NOMO-1 treated with dmso at 0.1 percent for 144 hours (cell line): Measurements from ENCODE around the gene POU2F1.
"Not testable (repeated sequence)": the region's sequence is repeated elsewhere in the genome, so short reads cannot be mapped to it uniquely, and the experiment has no call there.

Source experiments
- DNase-seq: peaks from one replicate; lab custom pipeline; 2025; ENCODE audit not compliant: unreplicated experiment; lab: John Stamatoyannopoulos, UW

Gene POU2F1

DNA sequence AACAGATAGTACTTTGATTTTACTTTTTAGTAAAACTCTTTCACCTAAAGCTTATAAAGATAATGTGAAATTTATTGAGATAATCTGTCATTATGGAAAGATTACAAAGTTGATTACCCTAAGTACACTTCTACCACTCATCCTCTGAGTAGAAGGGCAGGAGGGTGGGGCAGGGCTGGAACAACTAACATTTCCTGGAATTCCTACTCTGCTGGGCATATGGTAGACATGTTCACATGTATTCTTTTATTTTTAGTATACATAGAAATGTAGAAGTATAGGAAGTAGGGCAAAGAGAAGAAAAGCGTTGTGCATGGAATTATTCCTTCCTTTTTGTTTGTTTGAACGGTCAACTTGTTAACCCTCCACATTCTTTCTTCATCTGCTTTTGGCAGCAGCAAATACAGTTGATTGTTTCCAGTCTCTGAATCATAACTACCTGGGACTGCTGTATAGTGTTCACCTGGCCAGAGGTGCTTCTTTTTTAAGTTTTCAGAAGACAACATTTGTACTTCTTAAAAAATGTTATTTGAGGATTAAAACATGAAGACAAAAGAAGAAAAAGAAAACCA is 85.1 kb downstream of the POU2F1 start:
- DNase-seq: no peak

DNA sequence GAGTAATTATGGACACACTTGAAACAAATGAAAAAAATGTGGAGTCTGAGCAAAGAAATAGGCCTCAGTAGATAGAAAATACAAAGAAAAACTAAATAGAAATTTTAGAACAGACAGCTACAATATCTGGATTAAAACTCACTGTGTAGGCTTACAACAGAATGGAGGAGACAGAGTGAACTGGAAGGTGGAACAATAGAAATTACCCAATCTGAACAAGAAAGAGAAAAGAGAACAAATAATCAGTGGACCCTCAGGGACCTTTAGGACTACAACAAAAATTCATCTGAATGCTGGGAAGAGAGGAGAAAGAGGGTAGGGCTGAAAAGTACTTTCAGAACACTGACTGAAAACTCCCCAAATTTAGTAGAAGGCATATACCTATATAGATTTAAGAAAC is 90.0 kb downstream of the POU2F1 start:
- no peak for DNase-seq

DNA sequence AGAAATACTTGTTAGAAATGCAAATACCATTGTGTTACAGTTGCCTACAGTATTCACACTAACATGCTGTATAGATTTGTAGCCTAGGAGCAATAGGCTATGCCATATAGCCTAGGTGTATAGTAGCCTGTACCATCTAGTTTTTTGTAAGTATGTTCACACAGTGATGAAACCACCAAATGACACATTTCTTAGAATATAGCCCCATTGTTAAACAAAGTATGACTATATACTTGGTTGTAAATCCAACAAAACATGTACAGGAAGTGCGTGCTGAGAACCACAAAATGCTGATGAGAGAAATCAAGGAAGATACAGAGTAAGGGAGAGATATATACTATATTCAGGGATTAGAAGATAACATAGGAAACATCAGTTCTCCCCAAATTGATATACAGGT is 92.2 kb downstream of the POU2F1 start:
- no peak for DNase-seq

DNA sequence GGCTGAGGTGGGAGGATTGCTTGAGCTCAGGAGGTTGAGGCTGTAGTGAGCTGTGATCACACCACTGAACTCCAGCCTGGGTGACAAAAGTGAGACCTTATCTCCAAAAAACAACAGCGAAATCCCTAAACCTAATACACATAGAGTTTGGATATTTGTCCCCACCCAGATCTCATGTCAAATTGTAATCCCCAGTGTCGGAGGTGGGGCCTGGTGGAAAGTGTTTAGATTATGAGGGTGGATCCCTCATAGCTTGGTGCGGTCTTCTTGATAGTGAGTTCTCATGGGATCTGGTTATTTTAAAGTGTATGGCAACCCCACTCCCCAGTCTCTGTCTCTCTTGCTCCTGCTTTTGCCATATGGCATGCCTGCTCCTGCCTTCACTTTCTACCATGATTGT is 94.0 kb downstream of the POU2F1 start:
- no peak for DNase-seq

DNA sequence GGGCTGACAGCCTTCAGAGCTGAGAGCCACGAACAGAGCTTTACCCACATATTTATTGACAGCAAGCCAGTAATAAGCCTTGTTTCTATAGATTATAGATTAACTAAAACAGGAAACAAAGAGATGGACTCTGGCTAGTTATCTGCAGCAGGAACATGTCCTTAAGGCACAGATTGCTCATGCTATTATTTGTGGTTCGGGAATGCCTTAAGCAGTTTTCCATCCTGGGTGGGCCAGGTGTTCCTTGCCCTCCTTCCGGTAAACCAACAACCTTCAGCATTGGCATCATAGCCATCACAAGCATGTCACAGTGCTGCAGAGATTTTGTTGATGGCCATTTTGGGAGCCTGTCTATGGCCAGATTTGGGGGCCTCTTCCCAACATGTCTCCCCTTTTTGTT is 96.8 kb downstream of the POU2F1 start:
- DNase-seq: no peak

DNA sequence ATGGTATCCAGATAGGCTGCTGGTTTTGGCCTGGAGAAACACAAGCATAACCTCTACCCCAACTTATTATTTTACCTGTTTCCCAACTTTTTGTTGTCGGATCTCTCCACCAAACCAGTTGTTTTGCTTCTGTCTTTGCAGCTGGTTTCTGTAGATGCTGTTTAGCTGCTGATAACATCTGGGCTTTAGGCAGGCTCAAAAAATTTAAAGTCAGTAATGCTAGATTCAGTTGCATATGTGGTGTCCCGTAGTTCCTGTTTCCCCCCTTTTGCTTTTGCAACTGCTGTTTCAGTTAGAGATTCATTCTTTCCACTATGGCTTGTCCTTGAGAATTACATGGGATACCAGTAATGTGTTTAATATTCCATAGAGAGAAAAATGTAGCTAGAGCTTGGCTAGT is 98.5 kb downstream of the POU2F1 start:
- DNase-seq: not testable (repeated sequence)

DNA sequence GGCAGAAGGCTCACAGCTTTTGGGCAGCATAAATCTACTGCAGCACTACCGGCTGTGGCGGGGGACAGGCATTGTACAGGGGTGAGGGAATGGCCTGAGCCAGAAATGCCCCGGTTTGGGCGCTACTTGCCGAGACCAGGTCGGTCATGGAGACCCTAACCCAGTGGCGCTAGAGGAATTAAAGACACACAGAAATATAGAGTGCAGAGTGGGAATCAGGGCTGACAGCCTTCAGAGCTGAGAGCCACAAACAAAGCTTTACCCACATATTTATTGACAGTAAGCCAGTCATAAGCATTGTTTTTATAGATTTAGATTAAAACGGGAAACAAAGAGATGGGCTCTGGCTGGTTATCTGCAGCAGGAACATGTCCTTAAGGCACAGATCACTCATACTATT is 101.8 kb downstream of the POU2F1 start:
- no peak for DNase-seq

DNA sequence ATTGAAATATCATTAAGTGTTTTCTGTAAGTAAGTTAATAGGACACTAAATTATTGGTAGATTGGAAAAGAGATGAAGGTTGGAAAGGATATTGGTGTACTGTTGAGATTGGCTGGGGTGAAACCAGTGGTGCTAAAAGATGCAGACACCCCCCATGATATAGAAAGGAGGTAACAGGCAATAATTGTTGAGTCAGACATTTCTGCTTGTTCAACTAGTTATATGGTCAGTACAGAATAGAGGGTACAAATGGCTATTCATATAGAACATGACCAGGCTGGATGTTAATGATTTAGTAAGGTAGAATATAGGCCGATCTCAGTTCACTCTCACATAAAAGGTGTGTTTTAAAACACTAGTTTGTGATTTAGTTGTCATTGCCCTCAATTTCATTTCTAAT is 104.5 kb downstream of the POU2F1 start:
- DNase-seq: no peak

DNA sequence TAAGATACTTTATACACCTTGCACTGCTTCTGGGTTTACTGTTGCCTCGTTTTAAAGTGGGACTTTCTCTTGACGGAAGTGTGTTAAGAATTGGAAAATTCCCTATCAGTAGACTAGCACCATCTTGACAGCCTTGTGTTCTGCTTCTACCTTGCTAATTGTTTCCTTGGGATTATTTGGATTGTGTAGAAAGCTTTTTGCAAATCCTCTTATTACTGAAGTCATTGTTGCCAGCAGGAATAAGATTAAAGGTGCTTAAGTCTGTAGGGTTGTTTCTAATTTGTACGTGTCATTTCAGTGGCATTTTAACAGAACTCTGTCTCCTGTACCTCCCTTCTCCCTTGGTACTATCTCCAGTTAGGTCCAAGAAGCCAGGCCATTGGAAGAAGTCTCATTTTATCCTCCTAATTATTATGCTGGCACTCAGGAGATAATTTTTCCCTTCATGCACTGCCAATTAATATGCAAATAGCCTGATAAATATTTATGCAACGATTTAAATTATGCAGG is 107.7 kb downstream of the POU2F1 start:
- DNase-seq: no peak

DNA sequence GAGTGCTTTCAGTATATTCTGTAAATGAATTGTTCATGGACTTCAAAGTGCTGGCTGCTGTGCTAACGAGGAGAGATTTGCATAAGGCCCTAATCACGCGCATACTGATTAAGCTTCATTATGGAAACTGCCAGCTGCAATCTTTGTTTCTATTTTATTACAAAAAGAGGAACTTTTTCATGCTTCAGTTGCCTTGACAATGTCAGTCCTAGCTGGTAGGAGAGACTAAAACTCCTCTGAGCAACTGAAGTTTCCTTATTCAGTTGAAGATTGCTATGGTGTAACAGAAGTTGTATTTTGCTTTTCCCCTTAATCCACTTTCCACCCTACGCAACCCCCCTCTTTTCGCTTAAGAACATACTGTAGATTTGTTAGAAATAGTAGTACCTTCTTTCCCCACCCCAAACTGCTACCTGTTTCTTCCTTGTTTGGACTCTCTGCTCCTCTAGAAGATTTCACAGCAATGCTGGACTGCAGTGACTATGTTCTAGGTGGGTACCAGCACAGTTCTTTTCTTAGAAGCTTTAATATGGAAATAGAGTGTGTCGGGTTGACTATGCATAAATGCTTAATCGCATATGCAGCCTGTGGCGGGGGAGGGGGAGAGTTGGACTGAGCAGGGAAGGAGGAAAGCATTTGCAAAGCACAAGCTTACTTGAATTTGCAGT is 108.3 kb downstream of the POU2F1 start:
- peak; percentile 75 for DNase-seq

DNA sequence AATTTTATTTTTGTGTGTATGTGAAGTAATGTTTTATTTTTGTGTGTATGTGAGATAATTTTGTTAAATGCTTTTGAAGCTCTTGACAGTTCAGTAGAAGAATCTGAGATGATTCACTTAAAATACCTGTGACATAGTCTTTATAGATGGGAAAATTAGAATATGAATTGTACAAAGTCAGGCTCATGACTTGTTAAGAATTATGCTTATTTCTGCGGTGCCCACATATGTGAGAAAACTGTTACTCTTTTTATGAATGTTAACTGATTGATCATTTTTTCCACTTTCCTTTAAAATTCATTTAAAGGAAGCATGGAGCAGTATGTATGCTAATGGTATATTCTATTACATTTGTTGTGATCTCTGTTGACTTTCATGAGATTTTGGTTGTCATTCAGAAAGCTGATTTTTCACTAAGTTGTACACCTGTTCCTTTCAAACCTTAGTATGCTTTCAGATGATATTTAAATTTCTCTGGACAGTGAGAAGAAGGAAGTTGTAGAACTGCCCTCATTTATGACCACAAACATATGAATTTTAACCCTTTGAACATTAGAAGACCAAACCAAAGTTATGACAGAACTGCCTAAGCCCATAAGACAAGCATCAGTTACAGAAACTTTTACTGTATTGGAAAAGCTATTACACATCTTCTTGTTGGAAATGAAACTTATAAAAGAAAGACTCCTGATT is 110.1 kb downstream of the POU2F1 start:
- no peak for DNase-seq

DNA sequence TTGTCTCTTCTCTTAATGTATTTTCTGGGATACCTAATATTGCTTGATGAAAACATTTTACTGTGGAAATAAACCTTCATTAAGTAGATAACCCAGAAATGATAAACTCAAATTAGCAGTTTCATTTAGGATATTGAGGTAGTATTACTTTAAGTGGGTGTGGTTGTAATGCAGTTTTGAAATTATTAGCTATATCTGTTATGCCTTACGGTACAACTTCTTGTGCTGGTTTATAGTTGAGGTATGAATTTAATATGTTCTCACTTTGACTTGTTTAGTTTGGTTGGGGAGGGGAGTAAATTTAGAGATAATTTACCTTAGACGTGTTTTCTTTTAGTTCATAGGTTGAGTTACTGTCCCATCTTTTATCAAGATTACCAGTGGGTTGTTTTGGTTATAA is 111.0 kb downstream of the POU2F1 start:
- DNase-seq: no peak

DNA sequence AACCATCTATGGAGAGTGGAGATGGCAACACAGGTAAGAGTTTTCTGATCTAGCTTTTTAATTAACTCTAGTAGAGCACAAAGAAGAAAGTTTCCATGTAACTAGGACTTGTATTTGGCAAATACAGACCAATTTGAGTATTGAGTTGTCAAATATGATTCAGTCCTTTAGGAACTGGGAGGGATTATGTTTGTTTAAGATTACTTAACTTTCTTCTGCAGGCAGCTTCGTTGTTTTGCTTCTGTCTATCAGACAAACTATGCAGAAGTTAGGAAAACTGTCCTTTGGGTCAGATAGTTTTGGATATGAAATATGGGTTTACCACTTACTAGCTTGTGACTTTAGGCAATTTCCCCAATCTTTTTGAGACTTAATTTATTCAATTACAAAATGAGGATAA is 111.8 kb downstream of the POU2F1 start:
- DNase-seq: no peak

DNA sequence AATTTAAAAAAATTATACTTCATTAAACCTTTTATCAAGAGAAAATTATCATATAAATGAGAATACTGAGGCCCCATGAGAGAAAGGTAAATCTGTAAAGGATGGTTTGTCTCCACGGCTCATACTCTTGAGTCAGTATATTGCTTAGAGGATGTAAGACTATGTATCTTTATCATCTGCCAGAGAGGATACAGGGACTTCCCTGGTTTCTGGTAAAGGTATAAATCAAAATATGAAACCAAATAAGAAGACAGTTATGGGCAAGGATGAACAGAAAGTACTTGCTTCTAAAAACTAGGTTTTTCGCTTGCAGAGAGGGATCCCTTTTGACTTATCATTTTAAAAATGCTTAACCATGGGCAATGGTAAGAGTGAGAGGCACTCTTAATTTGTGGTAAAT is 112.4 kb downstream of the POU2F1 start:
- no peak for DNase-seq

DNA sequence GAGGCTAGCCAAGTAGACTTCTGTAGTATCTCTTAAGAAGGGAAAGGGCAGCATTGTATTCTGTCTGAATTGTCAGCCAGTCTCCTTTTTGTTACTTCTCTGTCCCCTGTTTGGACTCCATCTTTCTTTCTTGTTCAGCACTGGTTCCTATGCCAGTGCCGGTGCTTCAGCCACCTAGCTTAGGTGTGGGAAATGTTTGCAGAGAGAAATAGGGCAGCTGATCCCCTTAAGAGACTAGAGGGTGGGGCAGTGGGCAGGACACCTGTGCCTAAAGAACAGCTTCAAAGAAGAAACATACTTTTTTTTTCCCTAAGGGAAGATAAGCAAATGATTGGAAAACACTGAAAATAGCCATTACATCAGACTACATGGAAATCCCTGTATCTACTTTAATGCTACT is 113.0 kb downstream of the POU2F1 start:
- no peak for DNase-seq

DNA sequence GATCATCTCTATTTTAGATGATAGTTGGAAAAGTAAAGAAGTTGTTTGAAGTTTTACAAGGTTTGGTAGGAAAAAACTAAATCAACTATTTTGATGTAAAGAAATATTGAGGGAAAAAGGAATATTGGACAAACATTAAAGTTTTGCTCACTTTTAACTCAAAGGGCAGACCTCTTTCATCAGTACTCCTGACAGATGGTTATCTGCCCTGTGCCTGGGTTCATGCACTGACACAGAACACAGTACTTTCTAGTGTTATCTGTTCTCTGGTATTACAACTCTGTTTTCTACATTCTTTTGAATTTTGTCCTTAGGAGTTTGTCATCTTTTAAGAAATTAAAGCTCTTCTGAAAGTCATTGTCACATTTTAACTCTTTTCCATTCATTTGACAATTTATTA is 118.7 kb downstream of the POU2F1 start:
- no peak for DNase-seq

DNA sequence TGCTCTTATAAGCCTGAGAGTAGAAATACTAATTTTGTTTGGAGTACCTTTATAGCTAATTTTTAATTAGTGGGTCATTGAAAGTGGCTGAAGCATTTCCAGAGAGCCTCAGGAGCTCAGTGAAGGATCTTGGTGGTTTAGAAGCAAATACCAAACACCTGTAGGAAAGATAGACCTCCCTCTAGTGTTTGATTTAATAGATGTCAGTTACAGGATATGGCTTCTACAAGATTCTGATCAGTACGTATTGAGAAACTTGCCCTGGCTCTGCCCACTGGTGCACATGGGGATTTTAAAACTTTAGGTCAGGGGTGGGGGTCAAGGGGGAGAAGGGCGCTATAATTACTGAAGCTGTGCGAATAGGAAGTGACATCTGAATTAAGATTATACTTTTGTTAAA is 122.2 kb downstream of the POU2F1 start:
- no peak for DNase-seq

DNA sequence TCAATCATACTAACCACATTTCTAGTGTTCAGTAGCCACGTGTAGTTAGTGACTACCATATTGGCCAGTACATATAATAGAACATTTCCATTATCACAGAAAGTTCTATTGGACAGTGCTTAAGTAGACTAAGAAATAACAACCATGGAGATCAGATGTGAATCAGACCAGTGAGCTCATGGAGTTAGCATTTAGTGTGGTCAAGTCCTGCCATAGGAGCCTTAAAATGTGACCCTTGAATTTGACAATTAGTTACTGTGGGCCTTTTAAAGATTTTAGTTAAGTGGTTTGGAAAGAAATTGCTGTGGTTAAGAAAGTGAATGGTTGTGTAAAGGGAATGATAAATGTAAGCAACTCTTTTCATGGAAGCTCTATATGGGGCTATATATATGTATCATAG is 123.4 kb downstream of the POU2F1 start:
- no peak for DNase-seq

DNA sequence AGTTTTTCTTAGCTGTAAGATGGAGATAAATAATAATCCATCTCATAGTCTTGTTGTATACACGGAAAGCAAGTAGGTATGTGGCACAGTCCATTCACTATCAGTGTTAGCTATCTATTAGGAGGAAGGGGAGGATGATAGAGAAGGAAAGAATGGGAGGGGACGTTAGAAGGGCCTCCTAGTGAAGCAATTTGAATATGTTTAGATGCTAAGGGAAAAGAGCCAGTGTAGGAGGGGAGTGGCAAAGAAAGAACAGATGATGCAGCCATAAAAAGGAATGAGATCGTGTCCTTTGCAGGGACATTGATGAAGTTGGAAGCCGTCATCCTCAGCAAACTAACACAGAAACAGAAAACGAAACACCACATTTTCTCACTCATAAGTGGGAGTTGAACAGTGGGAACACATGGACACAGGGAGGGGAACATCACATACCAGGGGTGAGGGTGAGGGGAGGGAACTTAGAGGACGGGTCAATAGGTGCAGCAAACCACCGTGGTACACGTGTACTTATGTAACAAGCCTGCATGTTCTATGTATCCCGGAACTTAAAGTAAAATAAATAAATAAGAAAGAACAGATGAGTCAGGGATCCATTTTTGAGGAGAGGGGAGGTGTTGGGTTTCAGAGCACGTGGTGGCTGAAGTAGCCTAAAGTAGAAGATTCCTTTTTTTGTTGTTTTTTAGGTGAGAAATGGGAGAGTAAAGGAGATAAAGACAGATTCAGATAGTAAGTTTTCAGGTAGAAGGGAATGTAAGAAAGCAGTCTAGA is 124.1 kb downstream of the POU2F1 start:
- DNase-seq: no peak

DNA sequence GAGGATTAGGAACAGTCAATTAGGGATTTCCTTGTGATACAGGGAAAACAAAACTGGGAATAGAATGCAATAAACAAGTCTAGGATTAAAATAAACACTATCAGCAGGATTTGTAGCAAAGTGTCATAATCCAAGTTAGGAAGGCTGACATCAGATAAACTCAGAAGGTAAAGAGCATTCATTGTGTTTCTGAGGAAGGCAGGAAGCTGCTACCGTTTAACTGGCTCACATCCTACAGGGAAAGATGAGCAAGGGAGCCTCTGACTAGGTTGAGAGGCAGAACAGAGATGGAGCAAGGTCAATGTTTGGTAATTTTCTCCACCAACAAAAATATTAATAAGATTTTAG is 124.7 kb downstream of the POU2F1 start:
- DNase-seq: no peak

DNA sequence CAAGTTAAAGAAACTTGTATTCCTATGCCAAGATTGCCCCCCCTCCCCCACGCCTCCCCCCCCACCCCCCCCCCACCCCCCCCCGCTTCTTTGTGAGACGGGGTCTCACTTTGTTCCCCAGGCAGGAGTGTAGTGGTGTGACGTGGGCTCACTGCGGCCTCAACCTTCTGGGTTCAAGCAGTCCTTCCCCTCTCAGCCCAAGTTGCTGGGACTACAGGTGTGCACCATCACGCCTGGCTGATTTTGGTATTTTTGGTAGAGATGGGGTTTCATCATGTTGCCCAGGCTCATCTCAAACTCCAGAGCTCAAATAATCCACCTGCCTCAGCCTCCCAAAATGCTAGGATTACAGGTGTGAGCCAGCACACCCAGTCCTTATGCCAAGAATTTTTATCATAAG is 136.6 kb downstream of the POU2F1 start:
- no peak for DNase-seq

DNA sequence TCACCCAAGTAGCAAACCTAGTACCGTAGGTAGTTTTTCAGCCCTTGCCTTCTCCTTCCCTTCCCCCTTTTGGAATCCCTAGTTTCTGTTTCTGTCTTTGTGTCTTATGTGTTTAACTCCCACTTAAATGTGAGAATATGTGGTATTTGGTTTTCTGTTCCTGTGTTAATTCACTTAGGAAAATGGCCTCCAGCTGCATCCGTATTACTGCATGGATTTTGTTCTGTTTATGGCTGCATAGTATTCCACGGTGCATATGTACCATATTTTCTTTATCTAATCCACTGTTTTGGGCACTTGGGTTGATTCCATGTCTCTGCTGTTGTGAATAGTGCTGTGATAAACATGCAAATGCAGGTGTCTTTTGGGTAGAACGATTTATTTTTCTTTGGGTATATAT is 138.6 kb downstream of the POU2F1 start:
- no peak for DNase-seq
